ENCODE results near the gene DSTN.

The DSTN gene

DNA sequence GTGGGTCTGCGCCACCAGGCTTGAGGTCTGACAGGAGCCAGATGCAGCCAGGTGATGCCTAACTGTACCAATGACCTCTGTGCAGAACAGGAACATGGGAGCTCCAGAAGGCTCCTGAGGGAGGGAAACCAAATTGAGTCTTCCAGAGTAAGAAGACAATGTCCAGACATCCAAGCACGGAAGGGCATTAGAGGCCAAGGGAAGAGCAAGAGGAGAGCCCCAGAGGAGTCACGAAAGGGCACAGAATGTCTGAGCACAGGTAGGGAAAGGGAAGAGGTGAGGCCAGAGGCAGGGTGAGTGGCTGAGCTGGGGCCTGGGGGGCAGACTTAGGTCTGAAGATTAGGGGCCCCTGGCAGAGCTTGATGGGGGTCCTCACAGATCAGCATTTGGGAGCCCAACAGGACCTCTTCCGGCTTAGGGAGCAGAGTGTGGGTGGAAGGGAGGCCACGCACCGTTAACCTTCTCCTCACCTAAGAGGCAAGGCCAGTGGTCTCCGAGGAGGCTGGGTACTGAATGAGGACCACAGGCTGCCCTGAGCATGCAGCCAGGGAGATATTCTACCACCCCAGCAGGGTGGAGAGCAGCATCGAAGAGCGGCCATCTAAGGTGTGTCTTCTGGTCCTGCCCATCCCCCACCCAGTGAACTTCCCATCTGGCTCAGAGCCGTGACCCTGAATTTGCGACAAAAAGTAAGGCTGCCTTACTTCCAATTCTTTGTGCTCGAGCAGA lies 70.4 kb downstream of the DSTN start:
- DNase-seq = no peak

DNA sequence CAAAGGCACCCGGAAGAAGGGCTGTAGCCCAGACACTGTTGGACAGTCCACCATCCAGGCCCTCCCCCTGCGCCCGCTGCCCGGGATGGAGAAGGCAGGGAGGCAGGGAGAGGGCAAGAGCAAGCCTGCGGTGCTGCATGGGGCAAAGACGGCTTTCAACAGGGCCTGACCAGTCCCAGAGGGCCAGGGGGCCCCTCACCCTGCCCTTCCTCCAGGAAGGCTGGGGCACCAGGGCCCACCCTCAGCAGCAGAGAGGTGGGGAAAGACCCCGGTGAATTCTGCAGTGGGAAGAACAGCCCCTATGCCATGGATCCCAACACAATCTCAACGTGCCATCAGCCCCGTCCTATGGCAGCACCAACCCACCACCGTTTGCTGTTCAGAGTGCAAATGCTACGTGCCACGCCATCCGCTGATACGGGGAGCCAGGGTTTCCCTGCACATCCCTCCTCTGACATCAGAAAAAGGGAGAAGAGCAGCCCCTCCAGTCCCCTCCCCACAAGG lies 71.1 kb downstream of the DSTN start:
- DNase-seq = no peak

DNA sequence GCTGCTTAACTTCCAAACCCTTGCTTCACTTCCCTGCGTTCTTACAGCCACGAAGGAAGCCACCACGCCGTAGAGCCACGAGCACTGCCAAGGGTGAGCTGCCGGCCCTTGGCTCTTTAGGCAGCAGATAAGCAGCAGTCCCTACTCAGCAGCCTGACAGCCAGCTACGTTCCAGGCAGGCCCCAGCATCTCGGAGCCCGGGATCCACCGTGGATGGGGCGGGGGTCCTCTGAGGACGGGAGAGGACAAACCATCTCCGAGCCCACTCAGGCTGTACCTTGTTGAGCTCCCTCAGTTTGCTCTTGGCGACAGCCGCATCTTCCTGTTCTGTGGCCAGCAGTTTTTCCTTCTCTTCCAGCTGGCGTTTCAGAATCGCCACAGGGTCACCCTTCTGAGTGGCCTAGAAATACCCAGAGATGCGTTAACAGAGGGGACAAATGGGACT lies 71.7 kb downstream of the DSTN start:
- no peak for DNase-seq

DNA sequence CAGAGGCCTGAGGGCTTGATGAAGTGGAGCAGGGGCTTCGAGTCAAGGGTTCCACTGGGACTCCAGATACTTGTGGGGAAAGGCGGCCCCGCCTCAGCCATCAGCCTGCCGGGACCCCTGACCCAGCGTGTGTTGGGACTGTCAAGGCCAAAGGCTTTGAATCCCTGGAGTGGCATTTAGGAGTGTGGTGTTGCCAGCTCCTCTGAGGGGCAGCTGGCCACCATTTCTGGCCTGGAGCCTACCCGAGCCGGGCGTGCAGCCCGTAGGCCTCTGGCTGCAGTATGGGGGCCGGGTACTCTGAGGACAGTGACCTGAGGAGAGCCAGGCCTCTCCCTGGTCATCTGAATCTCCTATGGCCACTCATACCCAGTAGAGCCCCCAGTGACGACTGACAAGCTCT lies 72.1 kb downstream of the DSTN start:
- DNase-seq = no peak

DNA sequence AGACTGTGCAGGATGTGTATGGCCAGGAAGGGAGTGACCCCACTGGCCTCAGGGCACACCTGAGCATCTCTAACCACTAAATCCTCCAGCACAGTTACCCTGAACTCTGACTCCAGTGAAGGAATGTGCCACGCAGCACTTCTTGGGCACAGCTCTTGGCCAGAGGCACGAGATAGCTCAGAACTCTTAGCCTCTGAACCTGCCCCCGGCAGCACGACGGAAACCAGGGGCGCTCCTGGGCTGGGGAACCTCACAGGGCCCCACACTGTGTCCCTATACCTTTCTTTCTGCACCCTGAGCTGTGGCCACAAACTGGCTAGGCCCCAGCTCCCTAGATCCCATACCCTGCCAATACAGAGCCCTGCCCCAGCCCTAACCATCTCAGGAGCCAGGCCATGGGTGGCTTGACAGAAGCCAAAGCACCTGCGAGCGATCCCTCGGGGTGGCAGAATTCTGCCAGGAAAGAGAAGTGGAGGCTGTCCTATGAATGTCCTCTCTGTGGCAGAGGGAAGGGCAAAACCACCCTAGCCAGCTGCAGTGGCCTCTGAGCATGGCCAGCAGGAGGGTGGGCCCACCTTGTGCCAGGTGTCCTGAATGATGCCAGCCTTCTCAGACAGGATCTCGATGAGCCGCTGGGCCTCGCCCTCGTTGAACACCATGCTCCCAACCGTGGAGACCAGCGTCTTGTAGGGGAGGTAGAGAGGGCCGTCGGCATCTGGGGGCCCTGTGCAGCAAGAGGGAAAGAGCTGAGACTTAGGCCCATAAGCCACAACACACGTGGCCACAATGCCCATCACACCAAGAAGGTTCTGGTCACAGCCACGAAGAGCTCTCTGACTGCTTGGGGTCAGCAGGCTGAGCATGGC lies 72.8 kb downstream of the DSTN start:
- no peak for DNase-seq

DNA sequence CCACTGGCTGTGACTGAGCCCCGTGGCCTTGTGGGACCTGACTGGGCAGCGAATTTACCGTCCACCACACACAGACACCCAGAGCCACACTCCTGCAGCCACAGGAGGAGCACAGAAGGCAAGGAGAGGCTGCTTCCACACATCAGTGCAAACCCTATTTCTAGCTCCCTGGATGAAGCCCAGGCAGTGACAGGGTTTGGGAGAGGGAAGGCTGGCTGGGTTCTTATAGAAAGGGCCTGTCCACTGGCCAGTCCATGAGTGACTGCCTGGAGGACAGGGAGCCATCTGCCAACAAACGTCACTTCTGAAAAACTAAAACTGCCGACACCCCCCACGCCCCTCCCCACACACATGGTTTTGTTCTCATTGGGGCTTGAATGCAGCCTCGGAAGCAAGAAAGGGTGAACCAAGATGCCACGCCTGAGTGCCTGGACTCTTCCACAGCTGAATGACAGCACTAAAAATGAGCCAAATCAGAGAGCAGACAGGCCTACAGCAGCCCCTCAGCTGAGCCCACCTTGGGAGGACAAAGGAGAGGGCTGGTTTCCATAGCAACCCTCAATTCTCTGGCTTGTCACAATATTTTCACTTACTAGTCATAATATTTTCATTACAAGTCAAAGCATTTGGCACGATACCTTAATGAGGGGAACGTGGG lies 73.8 kb downstream of the DSTN start:
- peak; percentile 5 for DNase-seq

DNA sequence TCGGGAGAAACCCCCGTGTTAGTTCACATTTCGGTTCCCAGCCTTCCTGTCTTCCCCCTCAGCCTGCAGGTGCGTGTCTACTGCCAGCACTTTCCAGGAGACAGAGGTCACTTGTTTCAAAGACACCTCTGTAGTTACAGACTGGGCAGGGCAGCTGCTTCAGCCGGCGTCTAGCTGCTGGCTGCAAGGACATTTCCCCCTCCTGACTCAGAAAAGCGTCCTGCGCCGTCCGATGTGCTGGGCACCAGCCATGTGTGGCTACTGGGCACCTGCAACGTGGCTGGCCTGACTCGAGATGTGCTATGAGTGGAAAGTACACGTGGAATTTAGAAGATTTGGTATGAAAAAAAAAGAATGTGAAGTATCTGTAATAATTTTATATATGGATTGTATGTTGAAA lies 74.6 kb downstream of the DSTN start:
- DNase-seq = no peak

DNA sequence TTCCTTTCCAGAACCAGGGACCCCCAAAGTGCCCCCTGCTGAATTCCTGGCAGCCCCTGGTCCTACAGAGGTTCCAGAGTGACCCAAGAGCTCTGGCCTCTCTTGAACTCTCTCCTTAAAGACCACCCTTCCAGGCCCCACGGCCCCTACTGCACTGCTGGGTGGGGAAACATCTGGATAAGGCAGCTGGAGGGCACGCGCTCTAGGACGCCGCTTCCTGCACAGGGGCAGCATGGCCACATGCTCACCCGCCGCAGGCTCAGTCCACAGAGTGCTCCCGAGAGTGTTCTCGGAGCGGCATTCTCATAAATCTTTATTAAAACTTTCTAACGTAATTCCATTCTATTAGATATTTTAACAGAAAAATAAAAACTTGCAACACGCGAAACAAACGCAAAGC lies 75.1 kb downstream of the DSTN start:
- DNase-seq = no peak

DNA sequence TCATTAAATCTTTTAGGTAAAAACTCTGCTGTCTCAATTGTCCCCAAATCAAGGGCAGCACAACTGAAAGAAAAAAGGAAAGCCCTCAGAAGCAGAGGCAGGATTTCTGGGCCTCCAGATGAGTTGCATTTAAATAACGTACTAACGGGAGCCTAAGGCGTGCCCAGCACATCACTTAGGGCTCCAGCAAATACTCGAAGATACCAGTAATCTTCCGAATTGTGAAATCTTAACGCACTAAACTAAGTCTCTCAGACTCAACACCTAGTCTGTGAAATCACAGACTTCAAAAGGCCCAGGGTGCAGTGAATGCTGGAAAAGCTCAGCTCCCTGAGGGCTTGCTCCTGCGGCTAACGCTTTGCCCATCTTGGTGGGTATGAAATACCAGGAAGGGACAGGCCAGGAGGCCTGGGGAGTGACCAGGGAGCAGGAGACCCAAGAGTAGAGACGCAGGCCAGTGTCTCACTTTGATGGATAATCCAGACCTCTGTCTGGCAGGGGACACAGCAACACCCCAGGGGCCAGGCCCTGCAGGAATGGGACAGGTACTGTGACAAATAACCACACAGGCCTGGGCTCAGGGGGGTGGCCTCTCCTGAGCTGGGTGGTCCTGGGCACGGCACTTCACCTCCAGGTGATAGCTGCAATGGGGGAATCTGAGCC lies 75.8 kb downstream of the DSTN start:
- no peak for DNase-seq

DNA sequence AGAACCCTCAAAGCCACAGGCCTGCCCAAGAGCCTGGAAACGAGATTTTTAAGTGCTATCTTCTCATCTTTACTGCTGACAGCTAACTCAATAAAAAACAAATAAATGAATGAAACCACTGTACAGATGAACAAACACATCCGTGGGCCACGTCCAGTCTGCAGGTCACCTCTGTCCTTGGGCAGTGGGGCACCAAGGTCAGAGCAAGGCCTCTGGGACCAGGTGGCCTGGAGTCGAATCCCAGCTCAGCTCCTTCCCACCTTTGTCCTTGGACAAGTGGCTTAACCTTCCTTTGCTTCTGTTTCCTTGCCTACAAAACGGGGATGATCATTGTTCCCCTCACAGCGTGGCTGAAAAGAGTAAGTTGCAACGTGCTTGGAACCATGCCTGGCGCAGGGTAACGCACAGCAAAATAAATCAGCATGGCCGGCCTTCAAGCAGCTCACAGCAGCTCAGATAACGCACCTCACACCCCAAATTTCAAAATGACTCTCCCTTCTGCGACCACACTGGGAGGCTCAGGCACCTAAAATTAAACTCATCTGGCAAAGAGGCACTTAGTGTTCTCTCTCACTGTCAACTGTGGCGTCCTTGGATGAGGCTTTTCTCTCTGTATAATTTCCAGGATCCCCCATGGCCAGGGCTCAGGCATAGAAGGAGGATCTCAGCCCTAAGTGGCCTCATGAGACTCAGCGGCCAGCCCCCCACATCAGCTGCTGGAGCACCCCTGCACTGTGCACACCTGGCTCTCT lies 76.5 kb downstream of the DSTN start:
- peak; percentile 64 for DNase-seq

DNA sequence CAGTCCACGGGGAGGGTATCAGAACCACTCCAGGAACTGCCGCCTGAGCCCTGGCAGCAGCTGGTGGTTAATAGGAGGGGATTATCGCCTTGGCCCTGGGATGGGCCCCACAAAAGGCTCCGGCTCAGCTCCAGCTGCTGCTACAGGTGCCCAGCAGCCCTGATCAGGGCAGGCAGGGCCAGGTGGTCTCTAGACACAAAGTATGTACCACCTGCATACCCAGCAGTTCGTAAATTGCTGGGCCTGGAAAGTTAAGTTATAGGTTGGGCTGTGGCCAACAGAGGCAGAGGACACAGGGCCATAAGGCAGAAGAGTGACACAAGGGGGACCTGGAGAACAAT lies 77.1 kb downstream of the DSTN start:
- peak; percentile 64 for DNase-seq

DNA sequence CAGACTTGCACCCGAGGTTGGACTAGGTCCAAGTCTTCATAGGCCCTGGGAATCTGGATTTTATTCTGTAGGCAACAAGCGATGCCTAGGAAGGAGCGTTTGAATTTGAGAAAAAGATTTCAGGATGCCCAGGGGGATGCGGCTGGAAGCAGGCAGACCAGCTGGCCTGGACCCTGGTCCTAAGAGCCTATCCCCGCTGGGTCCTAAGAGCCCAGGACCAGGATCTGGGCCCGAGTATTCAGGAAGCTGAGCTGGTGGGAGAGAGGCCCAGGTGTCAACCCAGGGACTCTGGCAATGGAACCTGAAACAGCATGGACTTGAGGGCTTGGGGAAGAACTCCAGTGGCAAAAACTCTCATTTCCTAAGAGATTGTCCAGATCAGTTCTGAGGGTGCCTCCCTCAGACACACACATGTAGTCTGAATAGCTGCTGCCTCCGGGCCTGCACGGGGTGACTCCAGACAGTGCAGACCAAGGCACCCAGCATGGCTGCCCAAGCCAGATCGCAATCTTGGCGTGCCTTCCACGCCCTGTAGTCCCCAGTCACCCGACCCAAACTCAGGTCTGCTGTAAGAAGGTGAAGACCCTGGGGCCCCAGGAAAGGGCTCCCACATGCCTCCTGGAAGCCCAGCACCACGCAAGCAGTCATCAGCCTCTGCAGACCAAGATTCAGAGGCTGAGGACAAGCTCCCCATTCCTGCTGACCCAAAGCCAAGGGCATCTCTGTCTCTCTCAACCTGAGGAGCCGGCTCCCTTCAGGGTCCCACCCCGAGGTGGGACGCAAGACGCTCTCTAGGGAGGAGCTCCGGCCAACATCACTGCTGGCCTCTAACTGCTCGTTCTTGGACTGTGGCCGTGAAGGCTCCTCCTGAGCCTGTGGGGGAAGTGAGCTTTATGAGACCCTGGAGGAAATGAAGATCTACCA lies 77.8 kb downstream of the DSTN start:
- DNase-seq = no peak

DNA sequence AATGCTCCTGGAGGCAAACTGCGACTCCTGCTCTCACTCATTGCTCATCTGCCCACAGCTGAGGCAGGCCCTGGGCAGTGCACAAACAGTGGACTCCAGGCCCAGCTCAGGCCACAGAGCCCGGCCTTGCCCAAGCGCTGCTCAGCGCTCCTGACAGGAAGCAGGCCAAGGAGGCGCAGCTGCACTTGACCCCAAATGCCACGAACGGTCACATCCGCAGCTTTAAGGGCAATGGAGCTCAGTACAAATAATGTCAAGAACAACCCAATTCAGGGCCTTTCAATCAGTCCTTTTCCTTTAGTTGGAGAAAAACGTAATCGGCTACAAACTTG lies 78.4 kb downstream of the DSTN start:
- no peak for DNase-seq

DNA sequence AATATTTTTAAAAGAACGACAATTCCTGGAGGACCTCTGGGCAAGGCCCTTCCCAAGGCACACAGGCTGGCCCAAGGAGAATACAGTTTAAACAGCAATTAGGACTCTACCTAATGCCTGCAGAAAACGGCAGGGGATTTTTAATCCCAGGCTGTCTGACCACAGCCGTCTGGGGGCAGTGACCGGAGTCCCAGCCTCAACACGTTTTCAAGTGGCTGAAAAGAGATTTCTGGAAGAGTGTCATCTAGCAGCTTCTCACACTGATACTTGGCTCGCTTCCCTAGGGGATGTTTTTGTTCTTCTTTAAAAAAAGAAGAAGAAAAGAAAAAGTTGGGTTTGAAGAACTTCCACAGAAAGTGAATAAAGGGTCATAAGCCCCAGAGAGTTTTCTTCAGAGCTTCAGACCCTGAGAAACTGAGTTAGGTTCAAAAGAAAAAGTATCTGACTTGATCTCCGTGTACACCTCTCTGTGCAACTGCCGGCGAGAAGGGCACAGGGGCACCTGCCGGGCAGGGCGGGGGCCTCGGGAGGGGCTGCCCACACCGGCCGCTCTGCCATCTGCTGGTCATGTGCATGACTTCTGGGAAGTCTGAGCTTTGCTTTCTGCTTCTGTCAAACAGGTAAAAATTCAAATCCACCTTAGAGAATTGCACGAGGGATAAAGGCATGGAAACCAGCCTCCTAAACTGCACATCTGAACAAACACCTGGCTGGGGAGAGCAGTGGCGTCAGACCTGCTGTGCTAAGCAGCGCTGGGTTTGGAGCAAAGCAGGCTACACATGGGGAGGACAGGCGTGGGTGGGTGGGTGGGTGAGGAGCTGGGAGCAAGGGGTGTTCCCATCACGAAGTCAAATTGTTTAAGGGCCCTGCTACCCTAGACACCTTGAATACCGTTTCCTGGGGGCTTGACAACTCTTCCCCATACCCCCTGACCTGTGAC lies 79.2 kb downstream of the DSTN start:
- peak; percentile 20 for DNase-seq

DNA sequence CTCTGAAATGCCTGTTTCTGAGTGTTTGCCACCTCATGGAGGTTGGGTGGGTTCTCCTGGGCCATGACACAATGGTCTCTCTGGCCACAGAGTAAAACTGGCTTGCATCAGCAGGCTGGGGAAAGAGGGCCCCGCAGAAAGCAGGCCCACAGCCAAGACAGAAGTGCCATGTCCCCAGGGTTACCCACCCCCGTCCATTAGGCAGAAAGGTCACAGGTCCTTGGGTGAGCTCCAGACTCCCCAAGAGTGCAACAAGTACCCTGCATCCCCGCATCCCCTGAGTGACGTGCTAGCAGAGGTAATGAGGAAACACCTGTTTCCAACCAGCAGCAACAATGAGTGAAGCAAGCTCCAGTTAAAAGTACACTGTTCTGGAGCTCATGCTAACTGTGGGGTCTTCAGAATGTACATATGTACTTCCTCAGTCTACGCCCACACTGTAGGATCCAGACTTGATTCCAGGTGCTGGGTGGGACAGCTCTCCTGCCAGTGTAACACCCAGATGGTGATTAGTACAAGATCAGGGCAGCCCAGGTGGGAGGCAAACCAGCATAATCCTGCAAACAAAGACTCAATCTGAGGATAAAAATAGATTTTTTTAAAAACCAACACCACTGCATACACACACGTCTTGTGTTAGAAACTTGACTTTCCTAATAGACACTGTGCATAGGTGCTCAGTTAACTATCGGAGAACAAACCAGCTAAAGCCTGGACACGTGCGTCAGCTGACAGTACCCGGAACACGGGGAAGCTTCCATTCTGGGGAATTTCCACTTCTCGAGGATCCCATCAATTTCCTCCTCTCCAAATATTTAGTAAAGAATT lies 80.6 kb downstream of the DSTN start:
- DNase-seq = peak; percentile 13

DNA sequence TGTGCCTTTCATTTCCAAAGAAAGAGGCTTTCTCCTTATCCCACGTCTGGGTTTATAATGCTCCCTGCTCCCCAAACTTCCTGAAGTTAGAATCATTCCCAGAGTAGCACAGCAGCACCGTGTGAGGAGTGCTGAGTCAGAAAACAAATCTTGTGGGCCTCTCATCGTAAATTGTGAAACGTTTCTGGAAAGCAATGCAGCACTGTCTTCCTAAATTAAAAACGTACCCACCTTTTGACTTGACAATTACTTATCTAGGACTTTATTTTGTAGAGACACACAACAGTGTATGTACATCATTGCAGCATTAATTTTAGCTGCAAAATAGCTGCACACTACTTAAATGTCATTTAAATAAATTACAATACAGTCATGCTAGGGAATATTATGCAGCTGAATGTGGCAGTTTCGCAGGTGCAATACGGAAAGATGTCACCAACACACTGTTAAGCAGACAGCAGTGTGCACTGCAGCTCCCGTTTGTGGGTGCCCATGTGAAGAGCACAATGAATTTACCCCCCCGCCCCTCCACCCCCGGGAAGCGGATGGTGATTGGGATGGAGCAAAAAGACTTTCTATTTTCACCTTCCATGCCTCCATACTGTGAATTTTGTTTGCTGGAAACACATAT lies 81.4 kb downstream of the DSTN start:
- DNase-seq = no peak

DNA sequence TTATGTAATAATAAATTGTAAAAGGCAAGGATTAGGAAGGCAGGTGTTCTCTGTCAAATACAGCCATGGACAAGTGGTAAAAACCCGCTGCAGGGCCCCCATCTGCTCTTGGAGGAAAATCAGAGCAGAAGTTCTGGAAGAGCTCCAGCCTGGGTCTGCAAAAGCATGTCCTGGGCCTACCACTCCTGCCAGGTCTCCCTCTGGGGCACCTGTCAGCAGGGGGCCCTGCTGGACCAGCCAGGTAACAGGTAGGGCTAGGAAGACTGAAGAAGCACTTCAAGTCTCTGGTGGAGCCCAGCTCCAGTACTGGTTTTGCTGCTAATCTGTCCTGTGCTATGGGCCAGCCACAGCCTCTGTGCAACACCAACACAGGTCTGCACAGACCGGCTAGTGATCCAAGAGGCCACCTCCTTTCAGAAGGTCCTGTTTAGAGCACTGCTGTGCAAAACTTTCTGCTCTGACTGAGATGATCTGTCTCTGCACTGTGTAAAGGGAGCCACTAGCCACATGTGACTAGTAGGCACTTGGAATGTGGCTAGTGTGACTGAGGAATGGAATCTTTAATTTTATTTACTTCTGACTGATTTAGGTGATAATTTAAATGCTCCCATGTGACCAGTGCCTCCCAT lies 82.0 kb downstream of the DSTN start:
- peak; percentile 2 for DNase-seq

DNA sequence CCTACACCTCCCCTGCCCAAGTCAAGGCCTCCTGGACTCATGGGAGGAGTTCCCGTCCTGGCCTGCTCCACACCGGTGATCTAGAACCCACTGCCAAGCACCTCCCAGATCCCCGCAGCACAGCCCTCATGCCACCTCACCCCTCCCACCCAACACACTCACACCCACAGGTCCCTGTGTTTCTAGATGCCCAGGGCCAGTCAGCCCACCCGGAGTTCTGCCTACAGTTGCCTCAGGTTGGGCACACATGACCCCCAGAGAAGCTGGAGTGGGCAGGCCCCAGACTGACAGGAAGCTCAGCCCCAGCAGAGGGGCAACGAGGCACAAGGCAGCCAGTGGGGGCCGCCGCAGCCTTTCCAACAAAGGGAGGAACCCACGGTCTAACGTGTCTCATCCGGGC lies 82.5 kb downstream of the DSTN start:
- DNase-seq = no peak
